Keratinocyte (primary cell): ENCODE measurements around the gene SLC39A5.

Experiments used
- CTCF ChIP-seq, 3 experiments: IDR thresholded peaks in 1 of 3; conservative IDR thresholded peaks in 1 of 3; optimal IDR thresholded peaks in 1 of 3; 2 replicates in 2 of 3; 3 replicates in 1 of 3; pipeline versions ENCODE3 to v1.5.1; 2011; ENCODE audit warnings: low read length in 3 of 3, mild to moderate bottlenecking in 3 of 3, moderate library complexity in 2 of 3, control low read depth in 1 of 3, inconsistent platforms in 1 of 3; ENCODE audit not compliant: insufficient read depth in 2 of 3; ENCODE audit errors: extremely low read depth in 1 of 3
- EZH2 ChIP-seq: IDR thresholded peaks from one replicate; pipeline ENCODE4 v1.6.1; 2012; ENCODE audit warnings: inconsistent platforms, mild to moderate bottlenecking, low read length, moderate library complexity

- TF ChIP-seq CTCF (optimal IDR thresholded peaks at IDR 0.05 in 1 of 3, IDR thresholded peaks at IDR 0.05 in 1 of 3, conservative IDR thresholded peaks at IDR 0.05 in 1 of 3; ENCODE audit: extremely low read depth in 1 of 3, insufficient read depth in 2 of 3, low read length in 3 of 3) = no peak
- TF ChIP-seq EZH2 = no peak
These were observed 27.2 kb downstream of the SLC39A5 start for GRCh38 chr12:56257071-56257470.
